ENCODE measurements around the gene JADE2.

- TF ChIP-seq CSDC2 (CRISPR knock-in tag; IDR thresholded peaks at IDR 0.05) = no peak
- no peak for TF ChIP-seq RARB (CRISPR knock-in tag; IDR thresholded peaks at IDR 0.05)
- no peak for TF ChIP-seq ZC3H10 (CRISPR knock-in tag; IDR thresholded peaks at IDR 0.05)
- TF ChIP-seq PATZ1 (CRISPR knock-in tag; IDR thresholded peaks at IDR 0.05; ENCODE audit: borderline replicate concordance) = no peak
- TF ChIP-seq GLIS3 (CRISPR knock-in tag; IDR thresholded peaks at IDR 0.05) = no peak
- no peak for TF ChIP-seq ZNF565 (CRISPR knock-in tag; conservative IDR thresholded peaks at IDR 0.05; ENCODE audit: low read depth)
- TF ChIP-seq OSR1 (CRISPR knock-in tag; IDR thresholded peaks at IDR 0.05) = no peak
Measured at GRCh38 chr5:134560698-134561097, 35.2 kb downstream of the JADE2 start.

All from SK-N-SH treated with all-trans-retinoic acid at 6 μM for 48 hours (cell line).